Measurements from ENCODE around the gene EDEM1. TPM values are rescaled to one million over a fixed set of nuclear protein-coding genes. Genes with fewer than 3 reads are reported as not detected.
"Not testable (repeated sequence)": the region's sequence is repeated elsewhere in the genome, so short reads cannot be mapped to it uniquely, and the experiment has no call there.

The EDEM1 gene
- total RNA-seq, 1 donor from 2014 or later, result 8.4 TPM

GRCh38 chr3:5235655-5236054, 48.1 kb downstream of the EDEM1 start:
- DNase-seq, result no peak

- no peak for DNase-seq
Observed at GRCh38 chr3:5238545-5238944, 51.0 kb downstream of the EDEM1 start.

GRCh38 chr3:5239602-5240001, 52.1 kb downstream of the EDEM1 start:
- DNase-seq, result no peak

- no peak for DNase-seq
Observed at GRCh38 chr3:5240740-5241139, 53.2 kb downstream of the EDEM1 start.

DNA sequence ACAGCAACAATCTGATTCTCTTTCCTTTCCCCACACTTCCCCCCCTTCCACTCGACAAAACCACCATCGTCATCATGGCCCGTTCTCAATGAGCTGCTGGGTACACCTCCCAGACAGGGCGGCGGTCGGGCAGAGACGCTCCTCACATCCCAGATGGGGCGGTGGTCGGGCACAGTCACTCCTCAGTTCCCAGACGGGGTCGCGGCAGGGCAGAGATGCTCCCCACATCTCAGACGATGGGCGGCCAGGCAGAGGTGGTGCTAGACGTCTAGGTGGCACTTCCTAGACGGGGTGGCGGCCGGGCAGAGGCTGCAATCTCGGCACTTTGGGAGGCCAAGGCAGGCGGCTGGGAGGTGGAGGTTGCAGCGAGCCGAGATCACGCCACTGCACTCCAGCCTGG, 55.3 kb downstream of the EDEM1 start:
- not testable (repeated sequence) for DNase-seq

- DNase-seq, result no peak
Observed at GRCh38 chr3:5245927-5246326, 58.4 kb downstream of the EDEM1 start.

GRCh38 chr3:5248822-5249221, 61.3 kb downstream of the EDEM1 start:
- DNase-seq, result no peak

DNA sequence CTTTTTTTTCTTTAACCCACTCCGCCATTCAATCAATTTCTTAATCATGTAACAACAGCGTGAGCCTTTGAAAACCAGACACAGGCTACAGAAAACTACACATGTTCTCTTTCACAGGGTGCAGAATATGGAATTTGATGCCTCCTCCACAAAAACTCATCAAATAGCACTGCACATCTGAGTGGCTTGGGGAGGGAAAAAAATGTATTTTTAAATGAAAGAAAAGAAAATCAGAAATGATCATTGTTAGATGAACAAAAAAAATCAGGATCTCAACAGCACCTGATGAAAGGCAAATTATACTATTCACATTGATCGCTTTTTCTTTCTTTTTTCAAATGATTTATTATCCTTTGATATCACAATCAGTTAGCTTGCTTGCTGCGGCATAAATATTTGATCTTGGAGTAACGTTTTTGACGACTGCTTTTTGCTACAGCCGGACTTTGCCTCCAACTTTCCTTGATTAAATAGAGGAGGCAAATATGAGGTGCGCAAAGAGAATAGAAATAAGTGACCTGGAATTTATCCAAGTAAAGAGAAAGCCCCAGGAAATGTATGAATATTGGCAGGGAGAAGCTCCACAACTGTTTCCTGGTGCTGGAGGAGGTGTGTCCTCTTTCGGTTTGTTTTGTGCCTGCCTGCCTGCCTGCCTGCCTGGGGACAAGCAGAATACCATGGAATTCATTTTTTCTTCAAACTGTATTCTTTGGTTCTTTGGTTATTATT, 63.1 kb downstream of the EDEM1 start:
- no peak for DNase-seq

DNA sequence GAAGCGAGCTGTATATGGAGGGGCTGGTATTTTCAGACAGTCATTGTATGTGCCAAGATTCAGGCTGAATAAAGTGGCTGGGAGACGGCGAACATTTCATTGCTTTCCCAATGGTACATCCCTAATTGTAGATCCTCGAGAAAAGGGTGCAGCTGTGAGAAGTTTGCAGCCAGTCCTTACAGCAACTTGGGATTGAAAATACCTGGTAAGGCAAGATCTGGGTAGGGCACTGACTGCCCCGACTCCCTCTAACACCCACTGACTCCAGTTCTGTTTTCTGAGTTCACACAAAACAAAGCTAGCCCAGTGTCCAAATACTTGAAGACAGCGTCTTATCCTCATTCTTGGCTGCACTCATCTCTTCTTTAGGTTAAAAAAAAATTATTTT, 63.7 kb downstream of the EDEM1 start:
- no peak for DNase-seq

DNA sequence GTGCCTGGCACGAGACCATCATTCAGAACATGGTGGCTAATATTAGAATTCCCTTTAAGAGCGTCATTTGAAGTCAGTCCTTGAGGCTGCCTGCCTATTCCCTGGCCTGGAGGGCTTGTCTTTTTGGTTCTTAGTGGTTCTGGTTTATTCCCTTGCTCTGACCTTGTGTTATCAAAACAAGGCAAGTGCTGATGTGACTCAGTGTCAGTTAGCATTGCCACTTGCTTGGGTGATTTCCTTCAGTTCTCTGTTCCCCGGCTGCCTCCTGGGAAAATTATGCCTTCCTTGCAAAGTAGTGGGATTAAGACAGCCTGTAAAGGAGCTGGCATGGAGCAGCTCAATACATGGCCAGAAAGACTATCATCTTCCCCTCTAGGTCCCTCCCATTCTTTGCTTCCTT, 64.6 kb downstream of the EDEM1 start:
- DNase-seq, result no peak

DNA sequence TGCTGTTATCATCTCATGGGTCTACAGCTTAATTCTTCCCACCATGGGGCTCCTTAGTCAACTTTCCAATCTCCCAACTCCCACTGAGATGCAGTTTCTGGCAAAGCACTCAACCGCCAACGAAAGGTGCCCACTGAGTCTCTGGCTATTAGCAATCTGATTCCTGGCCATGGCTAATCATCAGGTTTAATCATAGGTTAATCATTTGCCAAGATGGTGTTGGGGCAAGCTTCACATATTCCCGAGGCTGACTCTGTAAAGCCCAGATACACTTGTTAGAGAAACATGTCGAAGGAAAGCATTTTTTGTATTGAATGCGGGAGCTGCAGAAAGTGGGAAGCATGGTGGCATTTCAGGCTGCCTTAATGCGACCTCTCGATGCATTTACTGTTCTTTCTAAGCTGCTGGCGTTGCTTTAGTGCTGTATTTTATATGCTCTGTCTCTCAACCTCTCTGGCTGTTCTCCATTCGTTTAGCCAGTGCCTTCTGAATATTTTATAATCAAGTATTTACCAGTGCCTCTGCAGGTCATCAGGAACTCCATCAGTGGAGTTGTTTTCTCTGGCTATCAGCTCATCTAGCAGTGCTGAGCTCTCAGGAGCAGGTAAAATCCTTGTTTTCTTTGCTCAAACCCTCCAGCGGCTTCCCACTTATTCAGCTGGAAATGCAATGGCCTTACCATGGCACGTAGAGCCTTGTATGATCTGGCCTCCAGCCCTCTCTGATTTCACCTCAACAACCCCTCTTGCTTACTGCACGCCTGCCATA, 67.0 kb downstream of the EDEM1 start:
- no peak for DNase-seq

DNA sequence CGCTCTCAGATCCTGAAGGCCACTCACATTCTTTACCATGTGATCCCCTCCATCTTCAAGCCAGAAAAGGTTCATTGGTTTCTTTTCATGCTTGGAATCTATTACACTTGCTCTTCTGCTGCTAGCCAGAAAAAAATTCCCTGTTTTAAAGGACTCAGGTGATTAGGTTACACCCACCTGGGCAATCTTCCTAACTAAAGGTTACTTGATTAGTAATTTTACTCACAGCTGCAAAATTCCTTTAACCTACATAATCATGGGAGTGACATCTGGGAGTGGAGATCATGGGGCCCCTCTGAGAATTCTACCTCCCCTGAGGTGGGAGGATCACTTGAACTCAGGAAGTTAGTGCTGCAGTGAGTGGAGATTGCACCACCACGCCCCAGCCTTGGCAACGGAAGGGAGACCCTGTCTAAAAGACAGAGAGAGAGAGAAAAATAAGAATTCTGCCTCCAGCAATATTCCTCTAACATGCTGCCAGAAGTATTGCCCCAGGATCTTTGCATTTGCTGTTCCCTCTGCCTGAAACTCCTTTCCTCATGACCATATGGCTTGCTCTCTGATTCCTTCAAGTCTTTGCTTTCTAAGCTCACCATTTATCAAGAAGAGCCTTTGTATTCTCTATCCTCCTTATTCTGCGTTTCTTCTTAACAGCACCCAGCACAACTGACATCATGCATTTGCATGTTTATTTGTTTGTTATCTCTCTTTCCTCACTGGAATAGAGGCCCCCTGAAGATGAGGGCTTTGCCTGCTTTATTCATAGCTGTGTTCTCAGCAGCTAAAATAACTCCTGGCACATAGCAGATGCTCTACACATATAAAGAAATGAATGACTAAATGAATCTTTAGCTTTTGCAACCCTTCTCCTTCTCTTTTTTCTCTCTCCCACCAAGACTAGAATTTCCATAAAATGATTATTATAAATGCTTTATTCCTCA, 68.2 kb downstream of the EDEM1 start:
- no peak for DNase-seq

- no peak for DNase-seq
Observed at GRCh38 chr3:5258526-5258925, 71.0 kb downstream of the EDEM1 start.

DNA sequence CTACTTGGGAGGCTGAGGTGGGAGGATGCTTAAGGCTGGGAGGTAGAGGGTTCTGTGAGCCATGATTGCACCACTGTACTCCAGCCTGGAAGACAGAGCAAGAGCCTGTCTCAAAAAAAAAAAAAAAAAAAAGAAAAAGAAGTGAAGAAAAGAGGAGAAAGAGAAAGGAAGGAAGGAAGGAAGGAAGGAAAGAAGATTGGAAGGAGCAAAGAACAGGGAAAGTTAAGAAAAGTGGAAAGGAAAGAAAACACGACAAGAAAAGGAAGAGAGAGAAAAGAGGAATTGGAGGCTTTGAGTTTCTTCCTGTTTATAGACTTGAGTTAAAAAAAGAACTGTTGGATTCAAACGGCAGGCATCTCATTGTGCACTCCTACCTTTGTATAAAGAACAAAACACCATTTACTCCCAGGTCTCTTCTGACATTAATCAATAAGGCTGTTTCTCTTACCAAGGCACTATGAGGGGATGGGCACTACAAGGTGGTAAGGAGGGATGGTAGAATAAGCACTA, 73.5 kb downstream of the EDEM1 start:
- DNase-seq, result no peak

GRCh38 chr3:5262507-5262906, 75.0 kb downstream of the EDEM1 start:
- no peak for DNase-seq

- no peak for DNase-seq
Observed at GRCh38 chr3:5264093-5264600, 76.6 kb downstream of the EDEM1 start.

DNA sequence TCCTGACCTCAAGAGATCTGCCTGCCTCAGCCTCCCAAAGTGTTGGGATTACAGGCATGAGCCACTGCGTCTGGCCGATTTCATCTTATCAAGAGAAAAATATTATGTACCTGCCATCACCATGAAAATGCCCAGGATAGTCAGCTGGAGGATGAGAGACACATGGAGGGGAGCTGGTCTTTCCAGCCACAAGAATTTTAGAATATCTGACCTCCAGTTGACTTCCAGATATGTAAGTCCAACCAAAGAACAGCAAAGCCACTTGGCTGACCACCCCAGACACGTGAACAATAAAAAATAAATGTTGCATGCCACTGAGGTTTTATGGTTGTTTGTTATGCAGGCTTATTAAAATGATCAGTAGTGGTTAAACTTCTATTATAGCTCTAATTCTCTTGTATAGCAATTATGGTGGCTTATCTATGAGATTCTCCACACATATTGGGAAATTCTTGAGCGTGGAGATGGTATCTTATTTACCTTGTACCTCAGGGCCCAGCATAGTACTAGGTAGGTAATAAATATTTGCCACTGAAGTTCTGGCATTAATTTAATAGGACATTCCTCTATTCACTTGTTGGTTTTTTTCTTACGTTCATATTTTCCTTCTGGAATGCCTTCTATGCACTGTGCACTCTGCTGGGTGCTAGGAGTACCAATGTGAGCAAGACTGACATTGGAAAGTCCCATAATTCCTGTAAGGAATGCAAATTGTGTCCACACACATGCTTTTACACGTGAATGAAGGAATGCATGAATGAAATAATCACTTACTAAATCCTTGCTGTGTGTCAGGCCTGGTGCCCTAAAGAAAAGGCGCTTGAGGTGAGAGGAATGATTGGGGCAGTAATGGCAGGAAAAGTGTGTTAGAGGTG, 77.6 kb downstream of the EDEM1 start:
- DNase-seq, result no peak

- DNase-seq, result no peak
Observed at GRCh38 chr3:5267252-5267651, 79.7 kb downstream of the EDEM1 start.

DNA sequence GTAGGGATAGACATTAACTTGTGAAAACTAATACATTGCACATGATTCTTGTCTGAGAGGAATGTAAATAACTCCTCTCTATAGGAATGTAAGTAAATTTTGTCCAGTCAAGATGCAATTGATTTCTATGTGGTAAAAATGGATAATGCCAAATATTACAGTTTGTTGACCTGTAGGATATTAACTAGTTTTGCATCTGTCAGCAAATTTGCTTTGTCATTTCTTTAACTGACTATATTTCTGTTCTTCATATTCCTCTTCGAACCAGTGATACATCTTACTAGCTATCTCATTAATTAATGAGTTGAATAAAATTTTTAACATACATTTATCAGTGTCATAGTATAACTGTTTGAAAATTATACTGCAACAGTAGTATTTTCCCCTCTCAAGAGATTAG, 80.4 kb downstream of the EDEM1 start:
- DNase-seq, result no peak
